ENCODE measurements around the gene AQP2.

The AQP2 gene

DNA sequence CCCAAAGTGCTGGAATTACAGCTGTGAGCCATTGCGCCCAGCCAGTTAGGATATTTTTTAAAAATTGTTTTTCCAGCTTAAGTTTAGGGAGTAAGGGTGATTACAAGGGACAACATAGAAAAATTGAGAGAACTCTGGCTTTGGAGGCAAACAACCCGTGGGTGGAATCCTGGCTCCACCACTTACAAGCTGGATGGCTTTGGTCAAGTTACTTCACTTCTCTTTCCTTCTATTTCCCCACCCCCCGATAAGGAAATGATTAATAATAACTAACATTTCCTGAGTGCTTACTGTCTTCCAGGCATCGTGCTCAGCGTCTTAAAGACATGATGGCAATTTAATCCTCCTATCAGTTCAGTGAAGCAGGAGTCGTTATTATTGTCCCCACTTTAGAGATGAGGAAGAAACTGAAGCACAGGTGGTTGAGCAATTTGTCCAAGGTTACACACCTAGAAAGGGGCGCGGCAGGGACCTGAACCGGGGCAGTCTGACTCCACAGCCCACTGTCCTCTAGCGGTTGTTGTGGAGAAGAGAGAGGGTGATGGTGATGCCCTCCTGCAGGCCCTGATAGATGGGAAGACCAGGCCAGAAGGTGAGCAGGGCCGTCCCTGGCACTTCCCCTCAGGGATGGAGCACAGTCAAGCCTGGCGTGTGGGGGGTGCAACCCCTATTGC lies 30.2 kb upstream of the AQP2 start:
- DNase-seq (ENCODE audit: low read depth, low spot score) = no peak

DNA sequence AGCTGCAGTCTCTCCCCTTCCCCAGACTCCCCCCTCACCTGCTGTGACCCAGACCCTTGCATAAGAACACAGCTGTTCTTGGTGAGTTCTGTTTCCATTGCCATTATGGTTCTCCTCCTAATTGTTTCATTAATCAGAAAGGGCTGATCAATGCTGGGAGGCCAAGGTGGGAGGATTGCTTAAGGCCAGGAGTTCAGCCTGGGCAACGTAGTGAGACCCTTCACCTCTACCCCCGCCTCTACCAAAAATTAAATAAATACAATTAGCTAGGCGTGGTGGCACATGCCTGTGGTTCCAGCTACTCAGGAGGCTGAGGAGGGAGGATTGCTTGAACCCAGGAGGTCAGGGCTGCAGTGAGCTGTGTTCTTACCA lies 29.6 kb upstream of the AQP2 start:
- DNase-seq (ENCODE audit: low read depth, low spot score) = no peak

DNA sequence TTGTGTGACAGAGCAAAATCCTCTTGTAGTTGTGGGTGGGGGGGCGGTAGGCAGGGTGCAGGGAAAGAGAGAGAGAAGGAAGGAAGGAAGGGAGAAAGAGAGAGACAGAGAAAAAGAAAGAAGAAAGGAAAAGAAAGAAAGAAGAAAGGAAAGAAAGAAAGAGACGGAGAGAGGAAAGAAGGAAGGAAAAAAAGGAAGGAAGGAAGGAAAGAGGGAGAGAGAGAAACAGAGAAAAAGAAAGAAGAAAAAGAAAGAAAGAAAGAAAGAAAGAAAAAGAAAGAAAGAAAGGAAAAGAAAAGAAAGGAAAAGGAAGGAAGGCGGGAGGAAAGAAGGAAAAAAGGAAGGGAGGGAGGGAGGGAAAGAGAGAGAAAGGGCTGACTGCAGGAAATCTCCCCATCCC lies 29.2 kb upstream of the AQP2 start:
- DNase-seq (ENCODE audit: low read depth, low spot score) = no peak

DNA sequence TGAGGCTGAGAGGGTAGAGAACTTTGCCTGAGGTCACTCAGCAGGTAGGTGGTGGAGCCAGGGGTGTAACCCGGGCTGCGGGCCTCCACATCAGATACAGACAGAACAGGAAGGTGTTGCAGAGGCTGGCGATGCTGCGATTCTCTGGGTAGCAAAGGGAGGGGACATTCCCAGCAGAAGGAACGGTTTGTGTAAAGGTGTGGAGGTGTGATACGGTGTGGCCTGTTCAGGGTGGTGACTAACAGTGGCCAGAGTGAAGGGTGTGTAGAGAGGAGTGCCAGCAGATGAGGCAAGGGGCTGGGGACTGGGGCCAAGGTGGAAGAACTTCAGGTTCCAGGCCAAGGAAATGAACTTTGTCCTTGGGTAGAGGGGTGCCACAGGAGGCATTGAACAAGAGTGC lies 28.6 kb upstream of the AQP2 start:
- DNase-seq (ENCODE audit: low read depth, low spot score) = no peak

DNA sequence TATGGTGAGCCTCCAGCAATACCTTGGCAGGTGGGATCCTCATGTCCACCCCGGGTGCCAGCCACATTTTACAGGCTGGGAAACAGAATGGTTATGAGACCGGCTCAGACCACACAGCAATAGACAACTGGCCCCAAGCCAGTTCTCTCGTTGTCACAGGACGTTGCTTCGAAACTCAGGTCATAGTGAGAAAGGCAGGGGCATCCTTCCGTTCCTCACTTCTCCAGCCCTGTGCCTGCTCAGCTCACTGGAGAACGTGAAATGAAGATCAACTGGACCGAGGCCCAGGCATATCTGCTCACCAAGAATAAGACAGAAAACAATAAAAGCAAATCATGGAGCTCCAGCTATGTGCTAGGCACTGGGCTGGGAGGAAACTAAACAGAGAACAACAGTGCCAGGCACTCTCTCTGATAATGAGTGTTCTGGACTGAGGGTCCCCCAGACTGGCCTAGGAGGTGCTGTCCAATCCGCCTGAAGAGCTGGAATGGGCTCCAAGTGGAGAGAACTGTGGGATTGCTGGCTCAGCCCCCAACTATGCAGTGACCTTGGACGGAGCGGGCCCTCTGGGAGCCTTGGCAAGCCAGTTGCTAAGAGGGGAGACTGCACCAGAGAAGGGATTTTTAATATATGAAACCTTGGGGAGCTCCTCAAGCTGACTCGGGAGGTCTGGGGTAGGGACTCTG lies 28.0 kb upstream of the AQP2 start:
- DNase-seq (ENCODE audit: low read depth, low spot score) = no peak

DNA sequence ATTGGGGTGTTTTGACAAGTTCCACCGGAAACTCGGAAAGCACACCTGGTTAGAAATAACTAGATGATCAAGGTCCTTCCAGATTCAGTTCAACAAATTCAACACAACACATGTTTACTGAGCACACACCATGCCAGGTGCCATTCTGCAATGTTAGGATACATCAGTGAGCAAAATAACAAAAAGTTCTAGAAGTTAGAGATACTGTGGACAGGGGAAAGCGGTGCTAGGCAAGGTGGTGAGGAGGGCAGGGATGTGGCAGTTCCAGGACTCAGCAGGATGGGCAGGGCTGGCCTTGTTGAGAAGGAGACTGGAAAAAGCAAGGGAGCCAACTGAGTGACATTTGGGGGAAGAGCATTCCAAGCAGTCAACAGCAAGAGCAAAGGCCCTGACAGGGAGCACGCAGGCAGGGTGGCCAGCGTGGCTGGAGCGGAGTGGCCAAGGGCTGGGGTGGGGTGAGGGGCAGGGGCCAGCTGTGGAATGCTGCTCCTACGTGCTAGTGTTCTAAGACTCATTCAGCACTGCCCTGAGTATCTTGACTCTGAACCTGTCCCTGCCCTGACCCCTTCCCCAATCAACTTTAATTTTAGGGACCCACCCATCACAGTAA lies 27.4 kb upstream of the AQP2 start:
- DNase-seq (ENCODE audit: low read depth, low spot score) = no peak

DNA sequence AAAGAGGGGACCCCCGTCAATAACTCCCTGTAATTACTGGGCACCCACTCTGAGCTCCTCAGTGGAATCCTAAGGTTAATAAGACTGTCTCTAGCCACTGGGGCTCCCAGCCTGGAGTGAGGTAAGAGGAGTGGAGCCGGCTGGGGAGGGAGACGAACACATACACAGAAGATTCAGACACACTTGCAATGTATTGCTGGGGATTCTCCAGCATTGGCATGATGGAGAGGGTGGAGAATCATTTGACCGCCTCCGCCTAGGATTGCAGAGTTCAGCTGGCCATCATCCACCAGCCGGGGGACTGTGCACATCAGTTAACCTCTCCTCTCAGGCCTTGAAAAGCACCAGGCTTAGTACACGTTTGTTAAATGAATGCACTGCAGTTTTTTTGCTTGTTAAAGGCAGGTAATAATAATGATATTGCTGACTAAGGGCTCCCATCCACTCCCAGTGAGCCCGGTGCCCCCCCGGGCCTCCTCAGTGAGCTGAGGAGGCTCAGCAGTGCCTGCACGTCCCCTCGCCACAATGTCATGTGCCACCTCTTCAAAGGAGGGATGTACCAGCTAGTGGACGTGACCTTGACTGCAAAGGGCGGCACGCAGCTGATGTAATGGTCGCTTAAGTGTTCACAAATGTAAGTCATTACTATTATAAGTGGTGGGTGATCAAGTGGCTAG lies 26.5 kb upstream of the AQP2 start:
- no peak for DNase-seq (ENCODE audit: low read depth, low spot score)

DNA sequence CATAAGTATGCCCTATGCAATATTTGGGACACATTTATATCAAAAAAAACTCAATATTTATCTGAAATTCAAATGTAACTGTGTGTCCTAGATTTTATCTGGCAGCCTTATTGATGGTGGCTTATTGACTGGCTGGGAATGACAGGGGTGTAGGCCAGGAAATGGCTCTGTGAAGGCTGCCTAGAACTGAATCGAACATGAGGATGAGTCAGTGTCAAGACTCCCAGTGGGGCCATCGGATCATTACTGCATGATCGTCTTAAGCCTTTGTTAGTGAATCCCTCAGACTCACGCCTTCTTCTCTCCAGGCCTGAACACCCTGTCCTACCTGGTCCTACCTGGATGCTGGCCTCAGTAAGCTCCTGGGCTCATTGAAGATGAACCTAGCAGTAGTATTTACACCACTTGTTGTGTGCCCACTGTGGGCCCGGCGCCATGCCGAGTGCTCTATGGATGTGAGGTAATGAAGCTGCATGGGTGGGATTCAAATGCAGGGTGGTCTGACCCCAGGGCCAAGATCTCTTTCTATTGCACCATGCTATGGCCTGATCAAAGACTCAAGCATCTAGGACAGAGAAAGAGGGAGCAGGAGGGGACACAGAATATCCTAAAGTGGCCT lies 25.8 kb upstream of the AQP2 start:
- no peak for DNase-seq (ENCODE audit: low read depth, low spot score)

DNA sequence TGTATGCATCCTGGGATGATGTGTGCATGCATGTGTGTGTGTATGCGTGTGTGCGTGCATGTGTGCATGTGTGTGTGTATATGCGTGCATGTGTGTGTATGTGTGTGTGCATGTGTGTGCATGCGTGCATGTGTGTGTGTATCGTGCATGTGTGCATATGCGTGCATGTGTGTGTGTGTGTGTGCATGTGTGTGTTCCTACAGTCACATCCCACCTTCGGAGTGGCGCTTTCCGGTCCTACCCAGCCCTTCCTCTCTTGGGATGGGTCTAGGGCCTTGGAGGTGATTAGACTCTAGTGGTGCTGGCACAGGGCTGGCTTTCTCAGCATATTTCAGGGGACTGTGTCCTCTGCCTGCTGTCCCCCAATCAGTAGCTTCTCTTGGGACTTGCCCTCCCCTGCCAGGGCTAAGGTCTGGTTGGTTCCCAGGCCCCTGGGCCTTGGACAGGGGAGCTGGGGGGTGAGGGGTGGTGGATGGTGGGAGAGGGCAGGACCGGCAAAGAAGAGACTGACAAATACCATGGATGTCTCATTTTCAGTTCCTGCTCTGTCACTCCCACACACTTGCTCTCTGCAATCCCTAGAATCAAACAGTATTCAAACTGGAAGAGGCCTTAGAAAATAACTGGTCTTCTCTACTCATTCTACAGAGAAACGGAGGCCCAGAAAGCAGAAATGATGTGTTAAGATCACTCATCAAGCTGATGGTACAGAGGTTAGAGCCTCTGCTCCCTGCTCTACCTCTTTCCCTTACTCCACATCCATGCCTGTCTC lies 24.9 kb upstream of the AQP2 start:
- DNase-seq (ENCODE audit: low read depth, low spot score) = no peak

DNA sequence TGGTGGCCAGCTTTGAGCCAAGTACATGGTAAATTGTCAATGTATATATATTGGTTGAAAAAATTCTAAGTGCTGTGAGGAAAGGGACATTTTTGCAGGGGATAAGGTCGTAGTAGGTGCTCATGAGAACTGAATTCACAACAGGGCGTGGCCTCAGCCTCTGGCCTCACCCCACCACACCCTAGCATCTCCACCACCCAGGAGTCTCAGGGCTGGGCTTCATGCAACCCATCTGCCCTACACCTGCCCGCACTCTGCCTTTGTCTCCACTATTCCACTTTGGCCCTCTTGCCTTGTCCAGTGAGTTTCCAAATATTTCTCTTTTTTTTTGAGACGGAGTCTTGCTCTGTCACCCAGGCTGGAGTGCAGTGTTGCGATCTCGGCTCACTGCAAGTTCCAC lies 22.1 kb upstream of the AQP2 start:
- no peak for DNase-seq (ENCODE audit: low read depth, low spot score)

DNA sequence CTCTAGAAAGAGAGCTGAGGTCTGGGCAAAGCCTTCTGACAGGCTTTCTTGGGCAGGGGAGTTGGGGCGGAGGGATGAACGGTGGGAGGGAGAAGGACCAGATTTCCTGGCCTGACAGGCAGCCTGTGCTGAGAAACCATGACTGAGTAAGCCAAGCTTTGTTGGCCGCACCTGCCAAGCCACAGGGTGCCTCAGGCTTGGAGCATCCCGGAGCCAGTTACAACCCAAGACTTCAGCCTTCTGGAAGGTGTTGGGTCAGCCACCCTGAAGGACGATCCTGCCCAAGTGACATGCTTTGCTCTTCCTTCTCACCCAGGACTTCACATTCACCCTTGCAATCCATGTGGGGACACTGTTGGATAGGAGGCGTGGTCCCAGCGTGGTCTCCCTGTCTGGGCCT lies 21.0 kb upstream of the AQP2 start:
- no peak for DNase-seq (ENCODE audit: low read depth, low spot score)

DNA sequence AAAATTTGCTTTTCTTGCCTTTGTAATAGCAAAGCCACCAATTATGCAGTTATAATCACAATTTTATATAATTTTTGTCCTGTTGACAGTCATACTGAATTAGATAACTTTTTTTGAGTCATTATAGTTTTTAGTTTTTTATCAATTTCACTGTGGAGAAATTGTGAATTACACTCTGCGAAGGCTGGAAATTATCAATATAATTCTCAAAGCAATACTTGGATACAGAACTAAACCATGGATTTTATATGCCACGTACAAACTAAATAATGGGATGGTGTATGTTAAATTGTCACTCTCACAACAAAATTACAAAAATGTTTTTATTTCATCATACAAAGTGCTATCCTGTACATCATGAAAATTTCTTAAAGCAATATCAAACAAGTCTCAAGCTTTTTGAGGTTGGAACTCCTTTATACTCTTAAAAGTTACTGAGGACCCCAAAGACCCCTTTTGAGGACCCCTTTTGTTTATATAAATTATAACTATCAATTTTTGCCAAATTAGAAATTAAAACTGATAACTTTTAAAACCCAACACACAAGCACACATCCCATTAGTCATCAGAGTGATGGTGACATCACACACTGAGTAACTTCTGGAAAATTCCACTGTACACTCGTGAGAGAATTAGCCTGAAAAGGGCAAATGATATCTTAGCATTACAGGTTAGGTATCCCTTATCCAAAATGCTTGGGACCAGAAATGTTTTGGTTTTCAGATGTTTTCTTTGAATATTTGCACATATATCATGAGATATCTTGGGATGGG lies 19.8 kb upstream of the AQP2 start:
- DNase-seq (ENCODE audit: low read depth, low spot score) = no peak

DNA sequence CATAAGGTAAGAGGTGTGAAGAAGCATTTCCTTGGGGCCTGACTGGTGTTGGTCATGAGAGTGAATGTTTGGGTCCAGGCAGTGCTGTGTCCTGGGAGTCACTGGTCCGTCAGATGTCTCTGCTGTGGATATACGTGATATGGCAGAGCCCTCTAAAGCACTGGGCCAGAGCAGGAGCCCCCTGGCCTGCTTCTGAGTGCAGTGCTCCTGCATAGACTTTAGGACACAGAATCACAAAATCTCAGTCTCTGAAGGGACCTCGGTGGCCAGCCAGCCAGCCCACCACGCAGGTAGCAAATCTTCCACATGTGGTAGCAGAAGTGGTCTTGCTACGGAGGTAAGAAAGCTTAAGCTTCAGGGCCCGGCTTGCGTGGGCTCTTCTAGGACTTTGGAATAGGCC lies 18.5 kb upstream of the AQP2 start:
- DNase-seq (ENCODE audit: low read depth, low spot score) = no peak

DNA sequence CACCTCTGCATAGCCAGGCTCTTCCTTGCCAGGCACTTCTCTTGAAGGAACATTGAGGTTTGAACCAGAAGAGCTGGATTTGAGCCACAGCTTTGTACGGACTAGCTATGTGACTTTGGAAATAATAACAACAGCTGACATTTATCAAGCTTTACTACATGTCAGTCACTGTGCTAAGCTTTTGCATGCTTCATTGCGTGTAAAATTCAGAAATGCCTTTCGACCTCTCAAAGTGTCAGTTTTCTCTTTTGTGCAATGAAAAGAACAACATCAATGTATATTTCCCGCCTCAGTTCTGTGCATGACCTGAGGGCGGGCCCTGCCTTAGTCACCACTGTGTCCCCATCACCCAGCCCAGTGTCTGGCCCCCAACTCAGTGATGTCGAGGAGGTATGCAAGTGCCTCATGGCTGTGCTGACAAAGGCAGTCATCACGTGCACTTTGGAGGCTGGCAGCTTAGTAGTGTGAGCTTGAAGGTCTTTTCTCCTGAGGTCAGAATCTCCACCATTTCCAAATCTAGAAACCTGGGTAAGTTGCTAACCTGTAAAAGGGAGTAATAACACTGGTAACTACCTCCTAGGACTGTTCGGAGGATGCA lies 17.9 kb upstream of the AQP2 start:
- no peak for DNase-seq (ENCODE audit: low read depth, low spot score)

DNA sequence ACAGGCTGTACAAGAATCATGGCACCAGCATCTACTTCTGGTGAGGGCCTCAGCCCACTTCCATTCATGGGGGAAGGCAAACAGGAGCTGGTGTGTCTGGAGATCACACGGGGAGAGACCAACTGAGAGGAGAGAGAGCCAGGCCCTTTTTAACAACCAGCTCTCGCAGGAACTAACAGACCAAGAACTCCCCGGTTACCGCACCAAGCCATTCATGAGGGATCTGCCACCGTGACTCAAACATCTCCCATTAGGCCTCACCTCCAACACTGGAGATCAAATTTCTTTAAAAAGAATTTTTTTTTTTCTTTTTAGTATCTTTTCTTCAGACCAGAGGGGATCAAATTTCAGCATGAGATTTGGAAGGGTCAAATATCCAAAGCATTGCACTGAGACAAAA lies 16.7 kb upstream of the AQP2 start:
- no peak for DNase-seq (ENCODE audit: low read depth, low spot score)

DNA sequence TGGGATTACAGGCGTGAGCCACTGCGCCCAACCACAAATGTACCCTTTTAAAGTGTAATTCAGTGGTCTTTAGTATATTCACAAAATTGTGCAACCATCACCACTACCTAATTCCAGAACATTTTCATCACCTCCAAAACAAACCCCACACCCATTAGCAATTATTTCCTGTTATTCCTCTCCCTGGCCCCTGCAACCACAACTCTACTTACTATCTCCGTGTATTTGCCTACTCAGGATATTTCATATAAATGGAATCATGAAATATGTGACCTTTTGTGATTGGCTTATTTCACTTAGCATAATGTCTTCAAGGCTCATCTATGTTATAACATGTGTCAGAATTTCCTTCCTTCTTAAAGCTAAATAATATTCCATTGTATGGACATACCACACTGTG lies 16.0 kb upstream of the AQP2 start:
- no peak for DNase-seq (ENCODE audit: low read depth, low spot score)

DNA sequence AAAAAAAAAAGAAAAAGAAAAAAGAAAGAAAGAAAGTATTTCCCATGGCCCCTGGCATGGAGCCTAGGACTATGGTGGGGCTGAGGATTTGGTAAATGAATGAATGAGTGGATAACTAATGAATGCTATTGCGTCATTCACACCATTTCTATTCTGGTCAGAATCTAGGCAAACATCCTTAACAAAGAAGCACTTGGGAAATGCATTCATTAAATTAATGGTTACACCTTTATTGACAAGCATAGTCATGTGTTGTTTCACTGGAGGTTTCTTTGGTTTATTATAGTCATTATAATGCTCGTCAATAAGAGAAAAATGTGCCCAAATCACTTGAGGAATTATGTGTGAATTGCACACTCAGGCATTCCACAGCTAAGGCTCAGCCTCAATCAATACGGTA lies 13.6 kb upstream of the AQP2 start:
- no peak for DNase-seq (ENCODE audit: low read depth, low spot score)

DNA sequence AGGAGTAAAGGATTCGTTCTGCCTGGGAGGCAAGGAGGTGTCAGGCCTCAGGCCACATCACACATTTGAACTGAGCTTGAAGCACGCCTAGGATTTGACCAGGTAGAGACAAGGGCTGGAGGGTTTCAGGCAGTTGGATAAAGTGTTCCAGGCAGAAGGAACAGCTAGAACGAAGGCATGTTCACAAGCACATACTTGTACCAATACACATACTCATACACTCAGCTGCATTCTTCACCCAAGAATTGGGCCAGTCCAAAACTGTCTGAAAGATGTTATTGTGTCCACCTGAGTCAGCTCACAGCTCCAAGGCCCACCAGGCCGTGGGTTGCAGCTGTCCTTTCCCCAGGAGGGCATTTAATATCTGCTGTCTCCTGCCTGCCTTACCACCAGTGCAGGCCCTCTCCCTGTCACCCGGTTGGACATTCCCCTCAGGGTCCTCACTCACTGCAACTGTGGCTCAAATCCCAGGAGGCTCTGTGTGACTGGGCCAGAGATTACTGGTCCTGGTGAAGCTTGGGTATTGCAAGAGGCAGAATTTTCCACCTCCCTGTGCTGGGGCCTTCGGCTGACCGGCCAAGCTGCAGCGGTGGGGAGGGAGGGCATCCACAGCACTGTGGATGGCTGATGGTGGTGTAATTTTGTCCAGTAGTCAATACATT lies 12.8 kb upstream of the AQP2 start:
- no peak for DNase-seq (ENCODE audit: low read depth, low spot score)

DNA sequence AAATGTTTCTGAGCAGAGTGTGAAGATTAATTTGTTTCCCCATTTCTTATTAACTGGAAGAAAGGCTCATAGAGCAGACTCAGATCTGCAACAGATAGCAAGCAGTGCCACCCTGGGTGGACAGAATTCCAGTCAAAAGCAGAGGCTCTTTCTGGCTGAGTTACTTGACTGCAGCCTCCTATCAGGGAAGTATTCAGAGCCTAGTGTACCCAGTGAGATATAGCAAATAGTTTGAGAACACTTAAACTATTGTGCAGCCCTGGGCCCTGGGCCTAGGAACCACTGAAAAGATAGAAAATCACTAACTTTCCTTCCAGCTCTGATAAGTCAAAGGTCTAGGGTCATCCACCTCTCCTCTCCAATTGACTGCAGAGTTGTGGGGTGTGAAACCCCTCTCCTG lies 11.2 kb upstream of the AQP2 start:
- no peak for DNase-seq (ENCODE audit: low read depth, low spot score)

DNA sequence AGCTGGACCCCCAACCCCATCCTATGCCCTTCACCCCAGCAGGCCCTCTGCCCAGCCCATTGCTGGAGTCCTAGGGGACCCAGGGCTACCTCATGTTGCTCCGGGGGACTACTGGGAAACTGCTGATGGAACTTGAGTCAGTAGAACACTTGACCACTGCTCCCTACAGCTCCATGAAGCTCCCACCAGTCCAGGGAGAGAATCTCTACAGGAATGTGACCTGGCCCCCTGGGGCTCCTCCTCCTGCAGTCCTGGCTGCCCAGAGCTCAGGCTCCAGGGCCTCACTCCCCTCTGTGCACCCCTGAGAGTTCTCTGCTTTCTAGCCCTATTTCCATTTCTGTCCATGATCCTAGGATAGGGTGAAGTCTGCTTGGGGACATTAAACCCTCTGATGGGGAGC lies 10.8 kb upstream of the AQP2 start:
- no peak for DNase-seq (ENCODE audit: low read depth, low spot score)

All from iPS DF 19.7 (cell line).